Prostate gland (tissue), 2 donors: ENCODE results near the gene ASPSCR1. TPM values are rescaled to one million over a fixed set of nuclear protein-coding genes. Genes with fewer than 3 reads are reported as not detected.

Experiments used
- DNase-seq: peaks from one replicate; pipeline ENCODE4 v3.0.0-alpha.2; 2019; ENCODE audit warnings: low spot score
- H3K27ac ChIP-seq, 2 donors: fragments of 200-600 bp; sonication (generic); 2 replicates each; pipeline ENCODE4 v1.5.1; 2017 to 2019
- H3K27me3 ChIP-seq: fragments of 200-600 bp; sonication (generic); replicated peaks from 2 replicates; pipeline ENCODE4 v1.5.1; 2019; ENCODE audit not compliant: insufficient read depth
- H3K36me3 ChIP-seq, 2 donors: fragments of 200-600 bp; sonication (generic); 1 replicate in 1 of 2; 2 replicates in 1 of 2; pipeline versions ENCODE4 v1.5.1 to v1.8.1; 2017 to 2019
- H3K4me1 ChIP-seq: fragments of 200-600 bp; sonication (generic); replicated peaks from 2 replicates; pipeline ENCODE4 v1.5.1; 2019
- H3K4me3 ChIP-seq, 2 donors: fragments of 200-600 bp; sonication (generic); 2 replicates each; pipeline ENCODE4 v1.5.1; 2017 to 2019
- H3K9me3 ChIP-seq: fragments of 200-600 bp; sonication (generic); 2 replicates; pipeline ENCODE4 v1.5.1; 2017
- CTCF ChIP-seq, 4 experiments: fragments of 200-600 bp in 2 of 4; fragments of 450-650 bp in 2 of 4; sonication (generic) in 2 of 4; IDR thresholded peaks; 1 replicate in 3 of 4; 2 replicates in 1 of 4; pipeline ENCODE4 v1.5.1; 2016 to 2019; ENCODE audit warnings: antibody characterized with exemption in 4 of 4, mild to moderate bottlenecking in 2 of 4, moderate library complexity in 2 of 4
- POLR2A ChIP-seq: fragments of 450-650 bp; IDR thresholded peaks from one replicate; pipeline ENCODE4 v1.6.1; 2016; ENCODE audit warnings: antibody characterized with exemption, mild to moderate bottlenecking
- POLR2AphosphoS5 ChIP-seq: sonication (generic); formaldehyde crosslinking; IDR thresholded peaks from one replicate; pipeline ENCODE4 v1.6.1; 2017; ENCODE audit warnings: antibody characterized with exemption
- WGBS: methylation state at CpG from one replicate; pipeline ENCODE4 v1.1.5; 2018; 5-methylcytosine and 5-hydroxymethylcytosine counted together
- intact Hi-C: fragments of 100-400 bp; cut with DNase I; formaldehyde crosslinking; loops from one replicate; pipeline ENCODE4 v1.14.2; 2022
- total RNA-seq, 2 donors: library from RNA; depleted of rRNA; stranded (reverse); fragments of >200 nt; gene quantifications; one replicate each; pipeline ENCODE4 v1.1.0, GENCODE V29; 2016

Gene ASPSCR1
- total RNA-seq, 2 donors from 2014 or later = 30.7 to 39.7 TPM

GRCh38 chr17:82050761-82051641, 73.6 kb downstream of the ASPSCR1 start:
- 12% methylated on average over 54 of the region's 79 CpGs for WGBS
- no peak for DNase-seq
- peak overlapping the region; percentile 45 to 68 for H3K27ac ChIP-seq
- H3K4me3 ChIP-seq = peak overlapping the region; percentile 71 to 75
- peaks cover 13 to 29% of the 10 kb centered on the region in 2 donors for H3K36me3 ChIP-seq
- peaks cover 19% of the 10 kb centered on the region for H3K4me1 ChIP-seq
- H3K9me3 ChIP-seq = no peaks in the 10 kb centered on the region
- H3K27me3 ChIP-seq = no peaks in the 10 kb centered on the region
- intact Hi-C loops = no loop called here
- TF ChIP-seq POLR2A (no peak), CTCF (IDR thresholded peaks at IDR 0.05) (no peak), POLR2AphosphoS5 (no peak)

GRCh38 chr17:82051776-82052637, 74.6 kb downstream of the ASPSCR1 start, which contains the start of the genes GPS1 and RFNG:
TSS of gene GPS1 (plus strand) at chr17:82051898. CDS start at chr17:82051932, 34 bp downstream.
TSS of gene RFNG (minus strand) at chr17:82051811. CDS start at chr17:82051766, 45 bp downstream.
- TF ChIP-seq POLR2A = peak; percentile 13
- peak; percentile 74 for TF ChIP-seq POLR2AphosphoS5
- no peak for TF ChIP-seq CTCF (IDR thresholded peaks at IDR 0.05)
- peak; percentile 69 for DNase-seq
- 2% methylated on average over 30 of the region's 94 CpGs for WGBS
- intact Hi-C loops = no loop called here
- Histone ChIP-seq H3K4me1 (peaks cover 19% of the 10 kb centered on the region), H3K4me3 (peak within 1 kb of the TSS; percentile 71 to 75), H3K36me3 (peaks cover 20 to 38% of the 10 kb centered on the region in 2 donors), H3K9me3 (no peaks in the 10 kb centered on the region), H3K27ac (peak within 1 kb of the TSS; percentile 45 to 68), H3K27me3 (no peaks in the 10 kb centered on the region)

- WGBS = 27% methylated on average over 19 of the region's 19 CpGs
- peaks cover 19% of the 10 kb centered on the region for H3K4me1 ChIP-seq
- H3K4me3 ChIP-seq = peak overlapping the region; percentile 71 to 75
- intact Hi-C loops = no loop called here
- H3K9me3 ChIP-seq = no peaks in the 10 kb centered on the region
- DNase-seq = no peak
- no peaks in the 10 kb centered on the region for H3K27me3 ChIP-seq
- H3K36me3 ChIP-seq = peaks cover 20 to 35% of the 10 kb centered on the region in 2 donors
- TF ChIP-seq POLR2AphosphoS5 = no peak
- no peak for TF ChIP-seq CTCF (IDR thresholded peaks at IDR 0.05)
- TF ChIP-seq POLR2A = no peak
- peak overlapping the region in 1 of 2 donors; percentile 68 for H3K27ac ChIP-seq
These were observed 75.2 kb downstream of the ASPSCR1 start for GRCh38 chr17:82052638-82053059.

- WGBS = 86% methylated on average over 16 of the region's 19 CpGs
- no peak for DNase-seq
- H3K36me3 ChIP-seq = peaks cover 20 to 30% of the 10 kb centered on the region in 2 donors
- no peaks in the 10 kb centered on the region for H3K27me3 ChIP-seq
- TF ChIP-seq CTCF (IDR thresholded peaks at IDR 0.05) (no peak), POLR2A (no peak), POLR2AphosphoS5 (no peak)
- H3K4me1 ChIP-seq = peaks cover 19% of the 10 kb centered on the region
- intact Hi-C loops = no loop called here
- peak overlapping the region in 1 of 2 donors; percentile 75 for H3K4me3 ChIP-seq
- H3K9me3 ChIP-seq = no peaks in the 10 kb centered on the region
- H3K27ac ChIP-seq = peak overlapping the region in 1 of 2 donors; percentile 68
These were observed 75.7 kb downstream of the ASPSCR1 start for GRCh38 chr17:82053130-82053529.
